Endothelial cell of umbilical vein (primary cell): Measurements from ENCODE around the gene TENT4B. TPM values are rescaled to one million over a fixed set of nuclear protein-coding genes. Genes with fewer than 3 reads are reported as not detected.

Experiments used
- BruUV-seq: library from RNA; stranded (reverse); fragments of 400-500 nt; replicated peaks from 2 replicates; lab custom pipeline; 2021; lab: Mats Ljungman, UMichigan
- CTCF ChIA-PET: fragments of 300-600, 350-600 bp; sonication (Branson Sonifier 250); formaldehyde crosslinking; loops from one replicate; lab custom pipeline; 2021; ENCODE audit warnings: antibody characterized with exemption, inconsistent platforms; lab: Charles Lee
- POLR2A ChIA-PET: fragments of 300-600, 350-600 bp; sonication (Branson Sonifier 250); formaldehyde crosslinking; loops from one replicate; lab custom pipeline; 2021; ENCODE audit warnings: antibody characterized with exemption, inconsistent platforms; lab: Charles Lee
- DNase-seq: peaks from one replicate; pipeline ENCODE4 v3.0.0-alpha.2; 2011; ENCODE audit warnings: low read depth, low spot score
- FAIRE-seq: peaks from 2 replicates; lab custom pipeline; 2011; peaks lifted over from hg19 to GRCh38; lab: Jason Lieb, UNC
- H2AFZ ChIP-seq: 2 replicates; pipeline ENCODE4 v1.6.0; 2012; ENCODE audit warnings: low read depth, low read length, control low read depth, inconsistent platforms
- H3K27ac ChIP-seq: 2 replicates; pipeline ENCODE4 v1.5.1; 2011; ENCODE audit warnings: low read depth, mild to moderate bottlenecking, control low read depth, low read length, moderate library complexity; ENCODE audit not compliant: insufficient read depth
- H3K27me3 ChIP-seq, 2 experiments: 2 replicates each; pipeline versions ENCODE4 v1.6.0 to v1.6.1; 2011; ENCODE audit warnings: low read length in 2 of 2, mixed read lengths in 1 of 2; ENCODE audit not compliant: control insufficient read depth in 2 of 2, insufficient read depth in 2 of 2
- H3K36me3 ChIP-seq, 2 experiments: 2 replicates in 1 of 2; 3 replicates in 1 of 2; pipeline ENCODE4 v1.5.1; 2011; ENCODE audit warnings: low read length in 2 of 2, mild to moderate bottlenecking in 1 of 2, moderate library complexity in 1 of 2; ENCODE audit not compliant: control insufficient read depth in 2 of 2, insufficient read depth in 2 of 2; ENCODE audit errors: extremely low read depth in 1 of 2
- H3K4me1 ChIP-seq: 3 replicates; pipeline ENCODE4 v1.5.1; 2011; ENCODE audit warnings: mild to moderate bottlenecking, low read length; ENCODE audit not compliant: control insufficient read depth, insufficient read depth; ENCODE audit errors: extremely low read depth
- H3K4me2 ChIP-seq: 2 replicates; pipeline ENCODE4 v1.6.1; 2011; ENCODE audit warnings: low read length, control low read depth, mixed read lengths; ENCODE audit not compliant: insufficient read depth
- H3K4me3 ChIP-seq, 3 experiments: fragments of 200-600 bp in 1 of 3; sonication (generic), shearing (Covaris generic) in 1 of 3; replicated peaks in 1 of 3; 2 replicates each; pipeline ENCODE4 v1.5.1; 2011 to 2016; ENCODE audit warnings: control low read depth in 3 of 3, low read length in 3 of 3, mild to moderate bottlenecking in 2 of 3, inconsistent platforms in 1 of 3, low read depth in 1 of 3, moderate library complexity in 1 of 3; ENCODE audit not compliant: insufficient read depth in 1 of 3
- H3K79me2 ChIP-seq: 2 replicates; pipeline ENCODE4 v1.6.0; 2012; ENCODE audit warnings: low read length, inconsistent platforms; ENCODE audit not compliant: control insufficient read depth, insufficient read depth
- H3K9ac ChIP-seq: replicated peaks from 2 replicates; pipeline ENCODE3; 2011; ENCODE audit warnings: low read length, control low read depth; ENCODE audit not compliant: insufficient read depth; ENCODE audit errors: extremely low read depth
- H3K9me1 ChIP-seq: replicated peaks from 3 replicates; pipeline ENCODE4 v1.6.0; 2011; ENCODE audit warnings: mild to moderate bottlenecking, low read length; ENCODE audit not compliant: control insufficient read depth, insufficient read depth; ENCODE audit errors: extremely low read depth
- H3K9me3 ChIP-seq: replicated peaks from 2 replicates; pipeline ENCODE4 v1.5.1; 2012; ENCODE audit warnings: low read length, inconsistent platforms; ENCODE audit not compliant: control insufficient read depth, insufficient read depth
- H4K20me1 ChIP-seq: replicated peaks from 2 replicates; pipeline ENCODE3; 2011; ENCODE audit warnings: mild to moderate bottlenecking, low read length; ENCODE audit not compliant: control insufficient read depth, insufficient read depth; ENCODE audit errors: extremely low read depth
- EZH2 ChIP-seq: IDR thresholded peaks from 2 replicates; pipeline ENCODE4 v1.6.1; 2012; ENCODE audit warnings: borderline replicate concordance, low read depth, mild to moderate bottlenecking, moderate library complexity, low read length, inconsistent platforms; ENCODE audit not compliant: severe bottlenecking
- FOS ChIP-seq: IDR thresholded peaks from 2 replicates; pipeline ENCODE4 v1.6.1; 2011; ENCODE audit warnings: mild to moderate bottlenecking, low read length, moderate library complexity, borderline replicate concordance; ENCODE audit not compliant: insufficient read depth
- GATA2 ChIP-seq: IDR thresholded peaks from 2 replicates; pipeline ENCODE4 v1.7.0; 2011; ENCODE audit warnings: low read depth, mild to moderate bottlenecking, moderate library complexity, mixed read lengths, low read length; ENCODE audit not compliant: insufficient read length, insufficient read depth
- JUN ChIP-seq: IDR thresholded peaks from 2 replicates; pipeline ENCODE4 v1.6.1; 2011; ENCODE audit warnings: borderline replicate concordance, low read depth; ENCODE audit not compliant: insufficient read length, insufficient read depth
- MYC ChIP-seq: IDR thresholded peaks from one replicate; pipeline ENCODE4 v1.6.1; 2011; ENCODE audit warnings: mild to moderate bottlenecking, low read depth, low read length
- POLR2A ChIP-seq: IDR thresholded peaks from 2 replicates; pipeline ENCODE4 v1.6.1; 2012; ENCODE audit warnings: low read depth, mild to moderate bottlenecking, control low read depth, low read length
- POLR2AphosphoS5 ChIP-seq: IDR thresholded peaks from 2 replicates; pipeline ENCODE4 v1.6.1; 2012; ENCODE audit warnings: low read depth, mild to moderate bottlenecking, control low read depth, low read length, moderate library complexity; ENCODE audit not compliant: insufficient read depth
- dilution Hi-C: fragments of 300-500 bp; cut with MboI; formaldehyde crosslinking; loops from one replicate; pipeline ENCODE4 v1.15.0; 2019; ENCODE audit warnings: low sequenced_read_pairs; ENCODE audit not compliant: extremely low pct_ligation_motif_present
- intact Hi-C: fragments of 100-400 bp; cut with micrococcal nuclease; formaldehyde crosslinking; loops from one replicate; pipeline ENCODE4 v1.10.0; 2022
- polyA plus RNA-seq, 4 experiments: library from polyadenylated mRNA; depleted of rRNA in 3 of 4; stranded (reverse) in 3 of 4; unstranded in 1 of 4; fragments of >200 nt; gene quantifications; 2 replicates each; pipeline versions ENCODE4 v1.2.1 to v1.2.3, GENCODE V29; 2011 to 2012; ENCODE audit warnings: missing spikeins in 1 of 4
- total RNA-seq: library from RNA; stranded (reverse); gene quantifications from 2 replicates; pipeline ENCODE4 v1.2.3, GENCODE V29; 2021
- TF ChIP-seq, protein P1 (sequence below), 2 donors: IDR thresholded peaks; 1 replicate in 1 of 2; 2 replicates in 1 of 2; pipeline ENCODE4 v1.5.1; 2011; ENCODE audit warnings: low read length in 2 of 2, mild to moderate bottlenecking in 2 of 2, moderate library complexity in 2 of 2, control low read depth in 1 of 2, inconsistent platforms in 1 of 2, low read depth in 1 of 2; ENCODE audit not compliant: insufficient read depth in 1 of 2; ENCODE audit errors: extremely low read depth in 1 of 2
- TF ChIP-seq, protein P2 (sequence below): IDR thresholded peaks from 2 replicates; pipeline ENCODE4 v1.6.1; 2011; ENCODE audit not compliant: insufficient read depth, insufficient read length

TENT4B gene
- total and polyA plus RNA-seq, 2 donors (not counting 3 experiments of a cell fraction or from before 2014, with no cell fraction given), result 4.2 to 13.1 TPM

DNA sequence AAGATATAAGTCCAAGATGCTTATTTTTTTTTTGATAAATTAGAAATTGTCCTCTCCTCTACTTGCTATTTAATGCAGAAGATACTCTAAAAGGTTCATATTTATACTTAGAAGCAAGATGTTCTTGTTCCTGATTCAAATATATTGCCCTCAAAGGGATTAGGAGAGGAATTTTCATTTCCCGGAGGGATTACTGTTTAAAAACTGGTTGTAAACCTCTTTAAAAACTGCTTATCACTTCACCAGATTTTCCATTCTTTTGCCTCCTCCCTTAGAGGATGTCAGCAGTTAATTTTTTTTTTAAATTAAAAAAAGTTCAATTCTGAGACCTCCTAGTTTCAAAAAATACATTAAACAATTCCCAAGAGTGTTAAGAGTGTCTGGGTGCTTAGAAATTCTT, 2.8 kb downstream of the TENT4B start:
- Histone ChIP-seq H3K36me3 (no peaks in the 10 kb centered on the region), H3K9me1 (no peaks in the 10 kb centered on the region), H3K27me3 (no peaks in the 10 kb centered on the region), H3K4me3 (peak overlapping the region in 1 of 3 experiments; percentile 73), H3K4me2 (peak overlapping the region; percentile 78), H3K9ac (no peak overlapping the region), H3K27ac (no peak overlapping the region), H4K20me1 (peaks cover 7% of the 10 kb centered on the region), H3K79me2 (peaks cover 70% of the 10 kb centered on the region), H3K9me3 (no peaks in the 10 kb centered on the region), H2AFZ (no peak overlapping the region), H3K4me1 (peaks cover 17% of the 10 kb centered on the region)
- no TSS peak for BruUV-seq
- intact Hi-C loops (loop anchor here (10.0 kb wide), 1 partner anchor 589 kb away; the partner anchor contains the start of gene CYLD), dilution Hi-C loops (no loop called here)
- TF ChIP-seq POLR2AphosphoS5, result no peak
- TF ChIP-seq JUN, result no peak
- no peak for TF ChIP-seq GATA2
- TF ChIP-seq FOS, result no peak
- TF ChIP-seq, protein P1, sequence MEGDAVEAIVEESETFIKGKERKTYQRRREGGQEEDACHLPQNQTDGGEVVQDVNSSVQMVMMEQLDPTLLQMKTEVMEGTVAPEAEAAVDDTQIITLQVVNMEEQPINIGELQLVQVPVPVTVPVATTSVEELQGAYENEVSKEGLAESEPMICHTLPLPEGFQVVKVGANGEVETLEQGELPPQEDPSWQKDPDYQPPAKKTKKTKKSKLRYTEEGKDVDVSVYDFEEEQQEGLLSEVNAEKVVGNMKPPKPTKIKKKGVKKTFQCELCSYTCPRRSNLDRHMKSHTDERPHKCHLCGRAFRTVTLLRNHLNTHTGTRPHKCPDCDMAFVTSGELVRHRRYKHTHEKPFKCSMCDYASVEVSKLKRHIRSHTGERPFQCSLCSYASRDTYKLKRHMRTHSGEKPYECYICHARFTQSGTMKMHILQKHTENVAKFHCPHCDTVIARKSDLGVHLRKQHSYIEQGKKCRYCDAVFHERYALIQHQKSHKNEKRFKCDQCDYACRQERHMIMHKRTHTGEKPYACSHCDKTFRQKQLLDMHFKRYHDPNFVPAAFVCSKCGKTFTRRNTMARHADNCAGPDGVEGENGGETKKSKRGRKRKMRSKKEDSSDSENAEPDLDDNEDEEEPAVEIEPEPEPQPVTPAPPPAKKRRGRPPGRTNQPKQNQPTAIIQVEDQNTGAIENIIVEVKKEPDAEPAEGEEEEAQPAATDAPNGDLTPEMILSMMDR (IDR thresholded peaks at IDR 0.05; ENCODE audit: extremely low read depth in 1 of 2, insufficient read depth in 1 of 2, low read depth in 1 of 2, low read length in 2 of 2), result no peak
- TF ChIP-seq EZH2, result no peak
- no peak for TF ChIP-seq POLR2A
- TF ChIP-seq, protein P2, sequence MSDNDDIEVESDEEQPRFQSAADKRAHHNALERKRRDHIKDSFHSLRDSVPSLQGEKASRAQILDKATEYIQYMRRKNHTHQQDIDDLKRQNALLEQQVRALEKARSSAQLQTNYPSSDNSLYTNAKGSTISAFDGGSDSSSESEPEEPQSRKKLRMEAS, result no peak
- no peak for TF ChIP-seq MYC
- no peak for FAIRE-seq
- POLR2A ChIA-PET, result interaction anchor here (0.6 kb wide), 1 partner anchor 28 kb away, joined by 6 read pairs; no protein-coding TSS in a partner anchor
- DNase-seq, result no peak
- CTCF ChIA-PET, result interaction anchor here (1.1 to 3.5 kb wide), 7 partner anchors 11 to 199 kb away, joined by 3 to 55 read pairs (median 5); no protein-coding TSS in a partner anchor
